Vagina (tissue), 2 donors: Measurements from ENCODE around the gene NT5C3A.
"Not testable (repeated sequence)": the region's sequence is repeated elsewhere in the genome, so short reads cannot be mapped to it uniquely, and the experiment has no call there.

ENCODE experiments used
- CTCF ChIP-seq, 3 experiments: fragments of 450-650 bp in 2 of 3; fragments of 200-600 bp in 1 of 3; sonication (generic) in 1 of 3; IDR thresholded peaks; one replicate each; pipeline ENCODE4 v1.5.1; 2017 to 2019; ENCODE audit warnings: antibody characterized with exemption in 3 of 3, mild to moderate bottlenecking in 2 of 3, moderate library complexity in 2 of 3
- POLR2A ChIP-seq, 2 donors: fragments of 450-650 bp; IDR thresholded peaks; one replicate each; pipeline ENCODE4 v1.6.1; 2017; ENCODE audit warnings: antibody characterized with exemption in 2 of 2, mild to moderate bottlenecking in 2 of 2, moderate library complexity in 2 of 2

- TF ChIP-seq POLR2A, CTCF (IDR thresholded peaks at IDR 0.05): not testable (repeated sequence)
Observed at GRCh38 chr7:33004104-33004616, 58.4 kb downstream of the NT5C3A start.
